Measurements from ENCODE around the gene KCNA5.

- TF ChIP-seq BHLHE40 (IDR thresholded peaks at IDR 0.05; ENCODE audit: borderline replicate concordance) (no peak), PKNOX1 (IDR thresholded peaks at IDR 0.05) (no peak), FOXM1 (IDR thresholded peaks at IDR 0.05; ENCODE audit: borderline replicate concordance) (no peak), ARNT (IDR thresholded peaks at IDR 0.05) (no peak), NFRKB (IDR thresholded peaks at IDR 0.05) (no peak), SUZ12 (IDR thresholded peaks at IDR 0.05) (no peak), SP1 (IDR thresholded peaks at IDR 0.05) (no peak)
Observed at GRCh38 chr12:5003025-5003666, 40.5 kb upstream of the KCNA5 start.

Measured in HEK293T (cell line).